SK-N-SH (cell line): Measurements from ENCODE around the gene SLC9A8. TPM values are rescaled to one million over a fixed set of nuclear protein-coding genes. Genes with fewer than 3 reads are reported as not detected.

ENCODE experiments used
- CTCF ChIA-PET: fragments of 300-600, 350-600 bp; formaldehyde crosslinking; extraction: SDS; loops from one replicate; lab custom pipeline; 2021; lab: Yijun Ruan, JAX
- POLR2A ChIA-PET: fragments of 350-600 bp; sonication (Branson Sonifier 250); formaldehyde crosslinking; extraction: SDS; loops from one replicate; lab custom pipeline; 2020; ENCODE audit warnings: antibody characterized with exemption, inconsistent platforms; lab: Yijun Ruan, JAX
- DNase-seq: peaks from one replicate; pipeline ENCODE4 v3.0.0; 2012
- H2AFZ ChIP-seq: fragments of 200-600 bp; sonication (generic); 2 replicates; pipeline ENCODE4 v1.8.1; 2016; ENCODE audit warnings: antibody characterized with exemption, mild to moderate bottlenecking, low read depth
- H3F3A ChIP-seq: fragments of 200-600 bp; sonication (generic); replicated peaks from 2 replicates; pipeline ENCODE3; 2016; ENCODE audit warnings: antibody characterized with exemption, mild to moderate bottlenecking; ENCODE audit not compliant: insufficient read depth
- H3K27ac ChIP-seq, 2 experiments: fragments of 200-500 bp in 1 of 2; fragments of 200-600 bp in 1 of 2; sonication (Bioruptor generic) in 1 of 2; sonication (generic), shearing (Covaris generic) in 1 of 2; 2 replicates each; pipeline versions ENCODE4 v1.5.1 to v1.6.1; 2014 to 2016; ENCODE audit warnings: low read depth in 2 of 2, inconsistent platforms in 1 of 2, low read length in 1 of 2, mild to moderate bottlenecking in 1 of 2, mixed read lengths in 1 of 2
- H3K27me3 ChIP-seq: fragments of 200-600 bp; sonication (generic), shearing (Covaris generic); 2 replicates; pipeline ENCODE4 v1.6.1; 2016; ENCODE audit warnings: mixed run types; ENCODE audit not compliant: insufficient read depth
- H3K36me3 ChIP-seq, 2 experiments: fragments of 200-500 bp in 1 of 2; fragments of 200-600 bp in 1 of 2; sonication (Bioruptor generic) in 1 of 2; sonication (generic) in 1 of 2; replicated peaks in 1 of 2; 2 replicates each; pipeline versions ENCODE3 to v1.5.1; 2014 to 2016; ENCODE audit warnings: low read length in 1 of 2, mild to moderate bottlenecking in 1 of 2; ENCODE audit not compliant: insufficient read depth in 2 of 2, control insufficient read depth in 1 of 2
- H3K4me1 ChIP-seq, 2 experiments: fragments of 200-500 bp in 1 of 2; fragments of 200-600 bp in 1 of 2; sonication (Bioruptor generic) in 1 of 2; sonication (generic), shearing (Covaris generic) in 1 of 2; 2 replicates each; pipeline versions ENCODE4 v1.5.1 to v1.6.1; 2014 to 2016; ENCODE audit warnings: low read depth in 1 of 2, low read length in 1 of 2, mixed run types in 1 of 2; ENCODE audit not compliant: insufficient read depth in 2 of 2, control insufficient read depth in 1 of 2
- H3K4me2 ChIP-seq: fragments of 200-600 bp; sonication (generic), shearing (Covaris generic); 2 replicates; pipeline ENCODE4 v1.6.1; 2017; ENCODE audit warnings: mixed run types
- H3K4me3 ChIP-seq, 2 experiments: fragments of 200-500 bp in 1 of 2; fragments of 200-600 bp in 1 of 2; sonication (Bioruptor generic) in 1 of 2; sonication (generic), shearing (Covaris generic) in 1 of 2; 2 replicates each; pipeline versions ENCODE4 v1.5.1 to v1.8.1; 2014 to 2016; ENCODE audit warnings: low read depth in 2 of 2, inconsistent platforms in 1 of 2, low read length in 1 of 2, mild to moderate bottlenecking in 1 of 2, mixed read lengths in 1 of 2, moderate library complexity in 1 of 2
- H3K79me2 ChIP-seq: fragments of 200-600 bp; sonication (generic); 2 replicates; pipeline ENCODE4 v1.8.1; 2017; ENCODE audit warnings: mild to moderate bottlenecking; ENCODE audit not compliant: insufficient read depth
- H3K9ac ChIP-seq: fragments of 200-600 bp; sonication (generic); 2 replicates; pipeline ENCODE4 v1.6.1; 2017; ENCODE audit warnings: mixed run types
- H3K9me2 ChIP-seq: fragments of 200-600 bp; sonication (generic); 2 replicates; pipeline ENCODE4 v1.6.1; 2017; ENCODE audit warnings: mixed run types
- H3K9me3 ChIP-seq: fragments of 200-600 bp; sonication (generic); 2 replicates; pipeline ENCODE4 v1.6.1; 2017; ENCODE audit warnings: mixed run types, mild to moderate bottlenecking, moderate library complexity
- H4K20me1 ChIP-seq: fragments of 200-600 bp; sonication (generic); 2 replicates; pipeline ENCODE4 v1.6.1; 2017; ENCODE audit warnings: mild to moderate bottlenecking, mixed run types; ENCODE audit not compliant: insufficient read depth
- CHD2 ChIP-seq: fragments of 150-350 bp; IDR thresholded peaks from 2 replicates; pipeline ENCODE4 v1.6.1; 2018; ENCODE audit warnings: low read length; ENCODE audit not compliant: partially characterized antibody
- EP300 ChIP-seq, 2 experiments: IDR thresholded peaks; 2 replicates each; pipeline versions ENCODE4 v1.4.0 to v1.6.1; 2012; ENCODE audit warnings: borderline replicate concordance in 1 of 2, low read depth in 1 of 2, low read length in 1 of 2
- EZH2phosphoT487 ChIP-seq: fragments of 200-600 bp; sonication (generic); IDR thresholded peaks from 2 replicates; pipeline ENCODE4 v1.6.1; 2017; ENCODE audit warnings: low read depth, mixed run types, mild to moderate bottlenecking, antibody characterized with exemption, moderate library complexity, borderline replicate concordance
- GABPA ChIP-seq: IDR thresholded peaks from 2 replicates; pipeline ENCODE4 v1.4.0; 2012; ENCODE audit warnings: low read depth, mild to moderate bottlenecking
- PBX3 ChIP-seq: IDR thresholded peaks from 2 replicates; pipeline ENCODE4; 2012
- RCOR1 ChIP-seq: fragments of 150-350 bp; IDR thresholded peaks from 2 replicates; pipeline ENCODE4 v1.6.1; 2017; ENCODE audit warnings: antibody characterized with exemption, low read length
- RFX5 ChIP-seq: IDR thresholded peaks from 2 replicates; pipeline ENCODE4 v1.6.1; 2012; ENCODE audit warnings: mild to moderate bottlenecking, improper control_type of control experiment, low read length
- SIN3A ChIP-seq: IDR thresholded peaks from 2 replicates; pipeline ENCODE4 v1.6.1; 2012; ENCODE audit warnings: low read depth, mild to moderate bottlenecking, low read length, moderate library complexity, borderline replicate concordance
- TEAD4 ChIP-seq: IDR thresholded peaks from 2 replicates; pipeline ENCODE4 v1.4.0; 2012; ENCODE audit warnings: mild to moderate bottlenecking, borderline replicate concordance; ENCODE audit not compliant: insufficient read depth
- USF1 ChIP-seq: IDR thresholded peaks from 2 replicates; pipeline ENCODE4 v1.4.0; 2012; ENCODE audit warnings: low read depth, borderline replicate concordance
- YY1 ChIP-seq: IDR thresholded peaks from 2 replicates; pipeline ENCODE4 v1.4.0; 2012; ENCODE audit warnings: low read depth, mild to moderate bottlenecking
- ZBTB33 ChIP-seq: IDR thresholded peaks from 2 replicates; pipeline ENCODE4 v1.4.0; 2012; ENCODE audit warnings: low read depth, borderline replicate concordance
- WGBS: methylation state at CpG from one replicate; pipeline ENCODE4 v1.1.6; 2017; ENCODE audit warnings: low lambda C conversion rate; 5-methylcytosine and 5-hydroxymethylcytosine counted together
- polyA plus RNA-seq, 3 experiments: library from polyadenylated mRNA; depleted of rRNA; stranded (reverse); fragments of >200 nt; gene quantifications; 2 replicates each; pipeline ENCODE4 v1.2.3, GENCODE V29; 2012

Gene SLC9A8
- polyA plus RNA-seq, 1 of the 3 experiments (the other 2 are of a cell fraction) = 3.4 TPM

- Histone ChIP-seq H4K20me1 (no peaks in the 10 kb centered on the region), H2AFZ (peak overlapping the region; percentile 91; the same call in 1 of the 2 replicates), H3K9me3 (no peaks in the 10 kb centered on the region), H3F3A (peaks cover 18% of the 10 kb centered on the region), H3K36me3 (no peaks in the 10 kb centered on the region), H3K9ac (no peak overlapping the region), H3K79me2 (no peaks in the 10 kb centered on the region), H3K4me2 (no peak overlapping the region), H3K9me2 (no peaks in the 10 kb centered on the region), H3K27me3 (no peaks in the 10 kb centered on the region), H3K4me1 (no peaks in the 10 kb centered on the region), H3K27ac (peak overlapping the region in 1 of 2 experiments; percentile 48; a peak in 1 of 4 replicates), H3K4me3 (no peak overlapping the region)
- WGBS = 23% methylated on average over 4 of the region's 4 CpGs
- ChIA-PET POLR2A (no interaction called here), CTCF (interaction anchor here (1.4 kb wide), 1 partner anchor 10 kb away, joined by 6 read pairs; no protein-coding TSS in a partner anchor)
- TF ChIP-seq USF1 (no peak), ZBTB33 (no peak), TEAD4 (no peak), EP300 (IDR thresholded peaks at IDR 0.05; ENCODE audit: borderline replicate concordance in 1 of 2, low read depth in 1 of 2, low read length in 1 of 2) (no peak), YY1 (no peak), PBX3 (no peak), RCOR1 (no peak), RFX5 (no peak)
- no peak for DNase-seq
Measured at GRCh38 chr20:49929142-49929494, 116.5 kb downstream of the SLC9A8 start.

- 5% methylated on average over 21 of the region's 21 CpGs for WGBS
- peaks cover 18% of the 10 kb centered on the region for H4K20me1 ChIP-seq
Measured at GRCh38 chr20:49935746-49936152, 123.1 kb downstream of the SLC9A8 start.

More at GRCh38 chr20:49935746-49936152, 123.1 kb downstream of the SLC9A8 start:
- Histone ChIP-seq H2AFZ (peak overlapping the region; percentile 100), H3K79me2 (peaks cover 46% of the 10 kb centered on the region), H3K9me2 (no peaks in the 10 kb centered on the region), H3K9ac (peak overlapping the region; percentile 52), H3K4me2 (peak overlapping the region; percentile 72), H3F3A (peaks cover 17% of the 10 kb centered on the region), H3K4me3 (peak overlapping the region; percentile 74 to 90), H3K27me3 (no peaks in the 10 kb centered on the region), H3K27ac (no peak overlapping the region; a peak in 1 of 4 replicates), H3K4me1 (peaks cover 18 to 21% of the 10 kb centered on the region in 2 experiments; a peak in 3 of 4 replicates), H3K9me3 (no peaks in the 10 kb centered on the region), H3K36me3 (peaks cover 6 to 12% of the 10 kb centered on the region in 2 experiments)
- peak; percentile 33 for DNase-seq
- TF ChIP-seq RCOR1 = no peak
- TF ChIP-seq TEAD4 = no peak
- TF ChIP-seq CHD2 = no peak
- TF ChIP-seq GABPA = no peak
- no peak for TF ChIP-seq PBX3
- no peak for TF ChIP-seq EZH2phosphoT487
- TF ChIP-seq EP300 (IDR thresholded peaks at IDR 0.05; ENCODE audit: borderline replicate concordance in 1 of 2, low read depth in 1 of 2, low read length in 1 of 2) = no peak
- no peak for TF ChIP-seq SIN3A
- ChIA-PET CTCF (interaction anchor here (1.2 to 3.5 kb wide), 3 partner anchors 21 to 135 kb away, joined by 4 to 24 read pairs (median 13); no protein-coding TSS in a partner anchor), POLR2A (no interaction called here)
